Peyer's patch (tissue), 4 donors: Measurements from ENCODE around the gene SERPINB5.

Source experiments
- POLR2A ChIP-seq, 2 donors: fragments of 450-650 bp; IDR thresholded peaks; one replicate each; pipeline ENCODE4 v1.5.1; 2017; ENCODE audit warnings: antibody characterized with exemption in 2 of 2, mild to moderate bottlenecking in 2 of 2, moderate library complexity in 2 of 2
- TF ChIP-seq, protein P1 (sequence below), 6 experiments: fragments of 450-650 bp in 4 of 6; fragments of 200-600 bp in 2 of 6; sonication (generic) in 1 of 6; IDR thresholded peaks; one replicate each; pipeline ENCODE4 v1.5.1; 2017 to 2019; ENCODE audit warnings: antibody characterized with exemption in 6 of 6, mild to moderate bottlenecking in 3 of 6, moderate library complexity in 1 of 6

DNA sequence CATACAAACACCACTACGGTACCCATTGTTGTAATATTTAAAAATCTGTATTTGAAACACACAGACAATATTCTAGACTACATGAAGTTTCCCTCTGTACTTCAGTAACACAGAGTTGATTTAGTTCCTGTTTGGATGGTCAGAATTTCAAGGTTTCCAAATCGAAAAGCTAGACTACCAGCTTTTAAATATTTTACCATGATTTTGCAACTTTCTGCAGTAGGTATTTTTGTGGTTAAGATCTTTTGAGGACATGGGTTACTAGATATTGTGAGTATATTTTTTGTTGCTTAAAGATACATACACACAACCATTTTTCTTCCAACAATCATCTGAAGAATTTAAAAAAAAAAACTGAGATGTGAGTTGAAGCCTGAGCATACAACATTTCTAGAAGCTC is 10.9 kb downstream of the SERPINB5 start:
- TF ChIP-seq, protein P1, sequence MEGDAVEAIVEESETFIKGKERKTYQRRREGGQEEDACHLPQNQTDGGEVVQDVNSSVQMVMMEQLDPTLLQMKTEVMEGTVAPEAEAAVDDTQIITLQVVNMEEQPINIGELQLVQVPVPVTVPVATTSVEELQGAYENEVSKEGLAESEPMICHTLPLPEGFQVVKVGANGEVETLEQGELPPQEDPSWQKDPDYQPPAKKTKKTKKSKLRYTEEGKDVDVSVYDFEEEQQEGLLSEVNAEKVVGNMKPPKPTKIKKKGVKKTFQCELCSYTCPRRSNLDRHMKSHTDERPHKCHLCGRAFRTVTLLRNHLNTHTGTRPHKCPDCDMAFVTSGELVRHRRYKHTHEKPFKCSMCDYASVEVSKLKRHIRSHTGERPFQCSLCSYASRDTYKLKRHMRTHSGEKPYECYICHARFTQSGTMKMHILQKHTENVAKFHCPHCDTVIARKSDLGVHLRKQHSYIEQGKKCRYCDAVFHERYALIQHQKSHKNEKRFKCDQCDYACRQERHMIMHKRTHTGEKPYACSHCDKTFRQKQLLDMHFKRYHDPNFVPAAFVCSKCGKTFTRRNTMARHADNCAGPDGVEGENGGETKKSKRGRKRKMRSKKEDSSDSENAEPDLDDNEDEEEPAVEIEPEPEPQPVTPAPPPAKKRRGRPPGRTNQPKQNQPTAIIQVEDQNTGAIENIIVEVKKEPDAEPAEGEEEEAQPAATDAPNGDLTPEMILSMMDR (IDR thresholded peaks at IDR 0.05) = no peak
- TF ChIP-seq POLR2A (IDR thresholded peaks at IDR 0.05) = no peak
